NCI-H187 treated with DMSO at 0.1 percent for 48 hours (cell line): ENCODE results near the gene ANKMY1.
A peak's percentile ranks its signal among the peaks of the same experiment; 100 is the strongest.
"Not testable (repeated sequence)": the region's sequence is repeated elsewhere in the genome, so short reads cannot be mapped to it uniquely, and the experiment has no call there.

Experiments used
- DNase-seq: peaks from one replicate; lab custom pipeline; 2025; lab: John Stamatoyannopoulos, UW

ANKMY1 gene

DNA sequence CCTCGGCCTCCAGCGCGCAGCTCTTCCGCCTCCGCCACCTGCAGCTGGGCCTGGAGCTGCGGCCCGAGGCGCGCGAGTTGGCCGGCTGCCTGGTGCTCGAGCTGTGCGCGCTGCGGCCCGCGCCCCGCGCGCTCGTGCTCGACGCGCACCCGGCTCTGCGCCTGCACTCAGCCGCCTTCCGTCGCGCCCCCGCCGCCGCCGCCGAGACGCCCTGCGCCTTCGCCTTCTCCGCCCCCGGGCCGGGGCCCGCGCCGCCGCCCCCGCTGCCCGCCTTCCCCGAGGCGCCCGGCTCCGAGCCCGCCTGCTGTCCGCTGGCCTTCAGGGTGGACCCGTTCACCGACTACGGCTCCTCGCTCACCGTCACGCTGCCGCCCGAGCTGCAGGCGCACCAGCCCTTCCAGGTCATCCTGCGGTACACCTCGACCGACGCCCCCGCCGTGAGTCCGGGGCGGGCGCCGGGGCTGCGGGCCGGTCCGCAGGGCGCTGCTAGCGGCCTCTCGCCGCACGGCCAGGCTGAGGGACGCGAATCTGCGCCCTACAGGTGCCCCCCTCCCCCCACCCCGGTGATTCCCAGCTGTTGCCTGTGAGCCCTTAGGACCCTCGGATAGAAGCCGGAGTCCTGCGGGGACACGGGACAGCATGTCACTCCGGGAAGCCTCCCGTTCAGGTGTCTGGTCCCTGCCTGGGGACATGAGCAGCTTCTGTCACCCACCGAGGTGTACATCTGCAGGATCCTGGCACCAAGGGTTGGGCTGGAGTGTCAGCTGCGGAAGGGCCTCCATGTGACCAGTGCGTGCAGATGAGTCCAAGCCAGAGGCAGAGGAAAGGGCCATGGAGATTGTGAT, 11.1 kb upstream of the ANKMY1 start:
- no peak for DNase-seq

DNA sequence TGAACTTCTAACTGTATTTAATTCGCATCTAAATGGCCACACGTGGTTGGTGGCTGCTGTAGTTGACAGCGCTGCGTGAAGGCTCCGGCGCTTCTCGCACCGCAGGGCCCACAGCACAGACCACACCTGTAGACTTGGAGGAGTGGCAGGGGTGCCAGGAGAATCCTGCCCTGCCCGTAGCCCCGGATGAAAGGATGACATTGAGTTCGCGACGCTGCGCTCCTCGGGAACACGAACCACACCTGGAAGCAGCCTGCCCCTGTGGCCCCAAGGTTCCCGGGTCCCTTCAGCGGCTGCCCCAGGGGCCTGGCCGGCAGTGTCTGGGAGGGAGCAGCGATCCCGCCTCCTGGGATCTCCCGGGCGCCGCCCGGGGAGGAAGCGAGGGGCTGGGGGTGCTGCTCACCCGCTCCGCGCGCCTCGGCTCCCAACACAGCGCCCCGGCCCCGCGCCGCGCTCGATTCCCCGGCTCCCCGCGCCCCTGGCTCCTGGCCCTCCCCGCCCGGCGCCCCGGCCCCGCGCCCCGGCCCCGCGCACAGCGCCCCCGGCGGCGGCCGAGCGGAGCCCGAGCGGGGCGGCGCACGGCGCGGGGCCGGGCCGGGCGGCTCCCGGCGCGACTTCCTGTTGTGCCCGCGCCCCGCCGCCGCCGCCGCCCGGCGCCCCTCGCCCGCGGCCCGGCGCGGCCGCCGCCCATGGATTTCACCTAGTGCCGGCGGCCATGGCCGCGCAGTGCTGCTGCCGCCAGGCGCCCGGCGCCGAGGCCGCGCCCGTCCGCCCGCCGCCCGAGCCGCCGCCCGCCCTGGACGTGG, 10.3 kb upstream of the ANKMY1 start, which contains the start of gene RNPEPL1:
Gene RNPEPL1, plus strand, starts transcription at position 613 of the 806 bp plus-strand sequence. Its CDS starts 103 bp downstream, at position 716.
- no peak for DNase-seq

- DNase-seq, result no peak
These were observed 9.5 kb upstream of the ANKMY1 start for GRCh38 chr2:240567137-240567871.

GRCh38 chr2:240566203-240567136, 8.7 kb upstream of the ANKMY1 start:
- no peak for DNase-seq

DNA sequence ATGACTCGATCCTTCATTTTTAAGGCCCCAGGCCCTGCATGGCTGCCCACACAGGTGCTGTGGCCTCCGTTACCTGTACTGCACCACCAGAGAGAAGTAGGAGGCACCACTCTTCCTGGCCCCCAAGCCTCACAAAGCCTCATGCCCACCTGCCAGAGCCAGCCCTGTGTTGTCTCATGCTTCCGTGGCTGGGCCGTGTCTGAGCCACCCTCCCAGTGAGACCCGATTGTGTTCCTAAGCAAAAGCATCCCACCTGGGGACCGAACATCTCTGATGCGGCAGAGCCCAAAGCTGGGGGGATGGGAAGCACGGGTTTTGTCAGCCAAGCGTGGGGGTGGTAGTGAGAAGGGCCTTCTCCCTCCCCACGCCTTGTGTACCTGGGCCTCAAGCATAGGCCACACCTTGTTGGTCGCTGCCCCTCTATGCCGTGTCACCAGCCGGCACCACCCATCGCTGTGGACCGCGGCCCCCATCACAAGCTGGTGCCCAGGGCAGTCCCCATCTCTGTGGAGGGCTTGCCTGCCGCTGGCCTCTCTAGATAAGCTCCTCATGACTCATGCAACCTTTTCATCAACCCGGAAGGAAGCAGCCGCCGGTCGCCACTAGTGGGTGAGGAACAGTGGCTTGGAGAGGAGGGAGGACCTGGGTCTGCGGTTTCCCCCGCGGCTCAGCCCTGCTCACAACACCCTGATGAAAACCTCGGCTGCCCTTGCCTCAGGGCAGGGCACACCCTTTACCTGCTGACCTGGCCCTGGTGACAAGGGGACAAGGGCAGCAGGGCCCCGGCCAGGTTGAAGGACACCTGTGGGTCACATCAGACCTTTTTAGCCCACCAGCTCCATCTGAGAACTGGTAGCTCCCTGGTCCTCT, 7.8 kb upstream of the ANKMY1 start:
- no peak for DNase-seq

GRCh38 chr2:240564561-240565332, 7.0 kb upstream of the ANKMY1 start:
- no peak for DNase-seq

DNA sequence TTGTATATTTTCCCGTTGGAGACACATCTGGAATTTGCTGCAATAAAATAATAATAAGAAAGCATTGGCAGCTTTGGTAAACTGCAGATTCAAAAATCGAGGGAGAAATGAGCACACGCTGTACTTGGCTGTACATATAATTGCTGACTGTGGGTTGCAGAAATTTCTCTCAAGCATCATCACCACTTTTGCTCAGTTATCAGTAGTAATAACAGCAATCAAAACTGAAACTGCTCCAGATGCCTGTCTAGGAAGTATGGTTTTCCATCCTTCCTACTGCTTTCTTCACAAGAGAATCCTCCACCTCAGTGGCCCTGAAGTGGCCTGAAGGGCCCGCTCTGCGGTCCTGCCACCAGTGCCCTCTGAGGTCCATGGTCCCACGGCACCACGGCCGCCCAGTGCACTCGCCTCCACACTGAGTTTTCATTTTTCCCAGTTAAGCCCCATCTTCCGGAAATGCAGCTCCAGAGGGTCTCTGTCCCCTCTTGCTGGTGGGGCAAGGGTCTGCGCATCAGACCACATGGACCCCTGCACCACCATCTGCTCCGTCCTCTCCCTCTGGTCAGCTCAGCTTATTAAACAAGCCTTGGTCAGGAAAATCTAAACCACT, 6.3 kb upstream of the ANKMY1 start:
- no peak for DNase-seq

- not testable (repeated sequence) for DNase-seq
These were observed 5.4 kb upstream of the ANKMY1 start for GRCh38 chr2:240563231-240563630.

DNA sequence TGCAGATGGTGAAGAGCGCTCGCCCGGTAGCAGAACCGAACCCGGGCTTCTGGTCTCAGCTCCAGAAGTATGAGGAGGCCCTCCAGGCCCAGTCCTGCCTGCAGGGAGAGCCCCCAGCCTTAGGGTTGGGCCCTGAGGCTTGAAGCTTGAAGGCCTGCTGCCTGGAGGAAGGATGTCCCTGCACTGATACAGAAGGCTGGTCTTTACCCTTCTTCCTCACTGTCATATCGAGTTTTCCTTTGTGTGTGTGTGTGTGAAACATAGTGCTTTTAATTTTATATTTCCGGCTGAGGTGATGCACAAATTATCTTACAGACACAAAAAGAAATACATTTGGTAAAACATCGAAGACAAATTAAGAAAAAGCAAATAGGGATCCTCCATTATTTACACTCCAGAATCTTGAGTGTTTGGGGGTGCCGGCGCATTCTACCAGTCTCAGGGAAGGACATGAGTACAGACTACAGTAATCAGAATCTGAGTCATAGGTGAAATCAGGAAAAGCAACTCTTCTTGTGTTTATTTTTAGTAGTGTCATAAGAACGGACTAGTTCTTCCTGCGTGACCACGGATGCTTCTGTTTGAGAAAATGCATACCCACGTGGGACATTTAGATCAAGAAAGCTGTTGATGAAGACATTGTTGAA, 3.7 kb upstream of the ANKMY1 start:
- no peak for DNase-seq

- DNase-seq, result peak; percentile 55
These were observed 2.9 kb upstream of the ANKMY1 start for GRCh38 chr2:240560480-240561324.

- DNase-seq, result no peak
These were observed 2.3 kb upstream of the ANKMY1 start, which contains the start of gene DUSP28 for GRCh38 chr2:240560084-240560479. TSS of gene DUSP28 (plus strand) at chr2:240560357. CDS start at chr2:240560685, 328 bp downstream.

DNA sequence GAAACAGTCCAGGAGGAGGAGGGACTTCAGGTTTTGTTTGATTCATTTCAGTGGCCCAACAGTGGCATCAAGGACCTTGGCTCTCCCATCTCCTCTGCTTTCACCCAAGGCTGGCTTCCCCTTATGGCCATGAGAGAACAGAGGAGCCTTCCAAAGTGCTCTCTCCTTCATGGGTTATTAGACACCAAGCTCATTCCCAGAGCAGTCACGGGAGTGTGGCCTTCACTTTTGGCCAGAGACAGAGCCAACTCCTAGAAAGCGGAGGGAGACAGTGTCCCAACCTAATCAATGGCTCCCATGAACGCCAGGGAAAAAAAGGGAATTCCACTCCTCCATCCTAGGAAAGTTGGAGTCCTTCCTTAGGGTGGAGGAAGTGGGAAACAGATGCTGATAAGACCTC, 1.5 kb upstream of the ANKMY1 start:
- no peak for DNase-seq

DNA sequence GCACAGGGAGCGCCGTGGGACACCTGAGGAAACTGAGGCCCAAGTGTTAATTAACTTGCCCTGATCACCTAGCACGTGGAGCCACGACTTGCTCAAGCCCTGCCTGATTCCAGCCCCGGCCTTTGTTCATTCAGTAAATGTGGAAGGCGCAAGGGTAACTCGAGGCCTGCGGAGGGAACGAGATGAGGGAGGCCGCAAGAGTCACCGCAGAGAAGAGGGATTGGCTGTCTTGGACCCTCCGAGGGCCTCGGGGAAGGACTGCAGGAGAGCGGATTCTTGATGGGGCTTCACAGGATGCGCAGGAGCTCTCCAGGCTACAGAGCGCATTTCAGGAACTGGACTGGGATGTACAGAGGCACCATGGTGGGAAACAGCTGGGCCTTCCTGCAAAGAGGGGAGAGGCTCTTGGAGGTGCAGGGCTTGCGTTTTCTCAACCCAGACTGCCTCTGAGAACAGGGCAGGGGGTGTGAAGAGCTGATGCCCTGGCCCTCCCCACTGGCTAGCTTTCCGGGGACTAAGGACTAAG, 511 bp upstream of the ANKMY1 start:
- DNase-seq, result no peak

GRCh38 chr2:240557101-240557751, 562 bp downstream of the ANKMY1 start:
- DNase-seq, result no peak

DNA sequence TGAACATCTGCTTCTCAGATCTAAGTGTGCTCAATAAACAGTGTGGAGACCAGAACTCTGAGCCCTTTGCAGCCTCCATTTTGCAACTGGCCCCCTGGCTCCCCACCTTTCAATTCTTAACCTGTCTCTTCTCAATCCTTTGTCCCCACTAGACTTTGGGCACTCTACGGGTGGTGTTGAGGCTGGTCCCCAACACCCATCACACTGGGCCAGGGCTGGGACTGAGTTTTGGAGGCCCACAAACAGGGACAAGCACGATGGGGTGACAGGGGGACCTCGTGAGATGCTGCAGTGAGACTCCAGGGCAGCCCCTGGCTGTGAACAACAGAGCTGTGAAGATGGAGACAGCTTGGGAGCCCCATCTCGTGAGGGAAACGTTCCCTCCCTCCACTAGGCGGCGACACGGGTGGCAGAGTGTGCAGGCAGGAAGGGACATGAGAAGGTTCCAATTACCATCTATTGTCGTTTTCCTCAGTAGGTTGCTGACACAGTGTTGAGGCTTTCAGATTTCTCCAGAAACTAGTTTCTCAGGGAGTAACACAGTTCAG, 1.2 kb downstream of the ANKMY1 start:
- DNase-seq, result no peak

DNA sequence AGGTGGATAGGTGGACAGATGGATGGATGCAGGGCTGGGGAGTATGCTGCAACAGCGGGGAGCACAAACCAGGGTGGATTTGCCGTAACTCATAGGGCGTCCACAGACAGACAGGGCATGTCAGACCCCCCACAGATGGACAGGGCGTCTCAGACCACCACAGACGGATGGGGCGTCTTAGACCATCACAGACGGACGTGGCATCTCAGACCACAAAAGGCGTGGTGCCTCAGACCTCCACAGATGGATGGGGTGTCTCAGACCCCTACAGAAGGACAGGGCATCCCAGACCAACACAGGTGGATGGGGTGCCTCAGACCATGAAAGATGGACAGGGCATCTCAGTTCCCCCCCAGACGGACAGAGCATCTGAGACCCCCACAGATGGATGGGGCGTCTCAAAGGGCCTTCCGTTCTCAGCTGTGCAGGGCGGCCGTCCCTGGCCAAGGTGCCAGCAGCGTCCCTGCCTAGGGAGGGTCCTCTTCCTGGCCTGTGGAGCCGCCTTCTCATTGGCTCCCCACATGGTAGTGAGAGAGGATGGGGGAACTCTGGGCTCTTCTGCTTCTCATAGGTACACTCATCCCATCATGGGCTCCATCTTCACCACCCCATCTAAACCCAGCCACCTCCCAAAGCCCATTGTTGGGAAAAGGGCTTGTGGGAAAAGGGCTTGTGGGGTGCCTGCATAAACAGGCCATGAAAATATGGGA, 2.1 kb downstream of the ANKMY1 start:
- no peak for DNase-seq
